NCI-H524 treated with DMSO at 0.1 percent for 48 hours (cell line): Measurements from ENCODE around the gene DGKB.
"Not testable (repeated sequence)": the region's sequence is repeated elsewhere in the genome, so short reads cannot be mapped to it uniquely, and the experiment has no call there.

Experiments
- DNase-seq: peaks from one replicate; lab custom pipeline; 2025; lab: John Stamatoyannopoulos, UW

The DGKB gene

DNA sequence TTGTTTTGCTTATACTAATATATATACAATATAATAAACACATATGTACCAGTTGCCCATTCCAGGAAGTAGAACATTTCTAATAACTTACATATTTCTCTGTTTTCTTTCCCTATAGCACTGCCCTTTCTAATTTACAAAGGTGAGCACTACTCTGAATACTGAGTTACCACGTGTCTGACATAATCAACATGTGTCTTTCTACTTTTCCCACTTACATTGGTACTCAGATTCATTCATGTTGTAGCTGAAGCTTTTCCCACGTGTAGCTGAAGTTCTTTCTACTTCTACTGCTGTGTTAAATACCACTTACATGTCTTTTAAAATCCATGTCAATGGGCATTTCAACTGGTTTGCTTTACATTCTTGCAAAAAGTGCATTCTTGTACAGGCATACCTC, 317.3 kb downstream of the DGKB start:
- no peak for DNase-seq

DNA sequence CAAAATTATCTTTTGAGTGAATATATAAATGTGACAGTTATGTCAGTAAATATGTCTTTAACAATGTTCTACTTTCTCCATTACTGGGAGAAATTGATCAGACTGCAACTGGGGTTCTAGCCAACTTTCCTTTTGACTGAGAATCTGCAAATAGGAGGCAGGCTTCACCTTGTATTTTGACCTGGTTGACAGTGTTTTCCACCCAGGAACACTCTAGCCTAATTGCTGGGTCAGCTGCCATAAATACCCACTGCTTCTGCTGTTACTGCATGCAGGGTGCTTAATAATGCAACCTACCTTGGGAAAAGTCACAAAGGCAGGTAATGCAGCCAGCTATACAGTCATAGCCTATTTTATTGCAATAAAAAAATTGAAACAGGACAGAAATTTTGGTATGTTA, 319.0 kb downstream of the DGKB start:
- no peak for DNase-seq

DNA sequence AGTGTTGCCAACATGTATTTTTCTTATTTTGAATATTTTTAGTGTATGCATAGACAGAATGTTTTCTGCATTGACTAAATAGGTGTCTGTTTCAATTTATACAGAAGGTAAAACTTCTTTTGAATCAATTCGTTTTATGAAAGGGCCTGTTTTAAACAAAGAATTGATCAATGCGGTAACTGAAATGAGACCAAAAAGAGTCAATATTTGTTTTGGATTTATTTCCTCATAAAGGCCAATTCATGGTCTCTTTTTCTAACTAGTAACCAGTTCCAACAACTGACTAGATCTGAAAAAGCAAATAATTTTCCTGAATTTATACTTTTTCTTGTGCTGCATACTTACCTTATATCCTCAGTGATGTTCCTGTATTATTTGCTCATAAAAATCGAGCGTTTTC, 320.5 kb downstream of the DGKB start:
- no peak for DNase-seq

DNA sequence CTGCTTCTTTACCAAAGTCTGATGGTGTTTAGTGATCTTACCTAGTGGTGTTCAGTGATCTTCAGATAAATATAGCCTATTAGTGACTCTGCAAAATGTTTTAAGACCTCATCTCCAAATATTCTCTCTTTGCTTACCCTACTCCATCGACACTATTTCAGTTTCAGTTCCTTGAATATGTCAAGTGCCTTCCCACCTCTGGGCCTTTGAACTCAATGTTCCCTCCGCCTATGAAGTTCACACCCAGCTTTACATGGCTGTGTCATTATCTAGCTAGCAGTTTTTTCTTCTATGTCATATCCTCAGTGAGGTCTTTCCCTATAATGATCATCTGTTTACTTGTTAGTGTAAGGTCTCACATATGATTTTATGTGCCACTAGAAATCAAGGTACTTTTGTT, 322.6 kb downstream of the DGKB start:
- DNase-seq, result no peak

DNA sequence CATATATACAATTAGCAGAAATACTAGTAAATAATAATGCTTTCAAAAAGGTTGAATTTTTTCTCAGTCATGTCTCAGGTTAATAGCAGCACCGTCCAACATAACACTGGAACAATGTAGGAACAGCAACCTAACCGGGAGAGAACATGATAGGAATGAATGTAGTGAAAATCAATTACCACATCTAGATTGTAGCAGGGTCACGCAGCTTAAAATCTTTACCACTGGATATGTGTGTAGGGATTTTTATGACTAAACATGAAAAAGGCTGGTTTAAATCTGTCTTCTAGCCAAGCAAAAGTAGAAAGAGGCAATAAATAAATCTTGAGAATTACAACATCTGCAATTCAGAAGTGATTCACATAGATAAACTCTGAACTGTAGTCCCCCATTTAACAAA, 326.0 kb downstream of the DGKB start:
- no peak for DNase-seq

DNA sequence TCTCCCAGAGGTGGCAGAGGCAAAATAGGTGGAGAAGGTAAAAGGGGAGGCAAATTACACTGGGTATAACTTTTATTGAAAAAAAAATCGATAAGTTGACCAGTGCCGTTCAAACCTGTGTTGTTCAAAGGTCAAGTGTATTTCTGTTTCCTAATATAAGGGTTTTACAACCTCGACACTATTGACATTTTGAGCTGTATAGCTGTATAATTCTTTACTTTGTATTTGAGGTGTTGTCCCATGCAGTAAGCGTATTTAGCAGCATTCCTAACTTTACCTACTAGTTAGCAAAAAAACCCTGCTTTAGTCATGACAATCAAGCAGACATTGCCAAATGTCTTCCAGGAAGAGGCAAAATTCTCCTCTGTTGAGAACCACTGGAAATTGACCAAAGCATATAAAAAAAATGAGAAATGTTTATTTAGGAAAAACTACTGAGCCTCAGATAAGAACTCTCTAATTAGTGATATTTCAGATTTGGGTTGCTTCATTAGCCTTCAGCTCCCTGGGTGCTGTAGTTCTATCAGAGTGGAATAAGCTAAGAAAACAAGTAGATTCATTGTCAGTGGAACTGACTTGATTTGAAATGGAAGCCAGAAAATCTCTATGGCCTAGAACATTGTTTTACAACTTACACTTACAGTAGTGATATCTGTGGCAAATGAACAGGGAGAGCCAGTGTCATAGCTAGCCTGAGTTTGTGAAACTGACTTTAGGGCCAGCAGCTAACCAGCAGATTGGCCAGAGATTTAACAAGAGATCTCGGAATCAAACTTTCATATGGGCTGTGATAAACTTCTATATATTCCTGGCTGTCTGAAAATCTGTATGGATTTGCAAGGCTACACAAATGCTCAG, 331.6 kb downstream of the DGKB start:
- no peak for DNase-seq

DNA sequence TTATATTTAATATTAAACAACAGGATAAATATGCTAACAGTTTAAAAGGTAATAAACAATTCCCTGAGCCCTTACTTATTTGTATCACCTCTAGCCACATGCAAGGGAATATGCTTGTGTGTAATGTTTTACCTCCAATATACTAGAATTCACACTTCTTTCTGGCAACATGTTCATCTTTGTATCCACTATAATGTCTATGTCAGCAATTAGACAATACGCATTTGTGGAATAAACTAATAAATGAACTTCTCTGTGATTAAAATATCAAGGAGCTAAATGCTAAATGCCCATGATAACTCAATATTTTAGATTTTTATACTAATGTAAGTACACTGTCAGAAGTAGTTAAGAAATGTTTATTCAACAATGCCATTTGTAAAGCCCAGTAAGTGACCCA, 350.5 kb downstream of the DGKB start:
- no peak for DNase-seq

DNA sequence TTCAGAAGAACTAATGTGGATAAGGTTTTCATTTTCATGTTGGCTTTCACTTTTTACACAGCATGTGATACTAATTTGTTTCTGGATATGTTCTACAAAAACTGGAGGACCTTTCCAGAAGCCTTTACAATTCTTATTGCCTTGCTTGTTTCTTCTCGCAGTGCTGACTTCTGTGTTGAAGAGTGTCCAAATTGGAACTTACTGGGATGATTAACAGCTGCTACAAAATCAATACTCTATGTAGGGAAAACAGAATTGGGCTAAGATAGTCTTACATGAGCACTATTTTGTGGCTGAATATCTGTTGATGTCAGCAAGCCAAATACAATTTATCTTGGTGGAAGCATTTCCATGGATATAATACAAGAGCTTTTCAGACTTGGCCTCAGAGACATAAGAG, 351.2 kb downstream of the DGKB start:
- DNase-seq, result no peak

DNA sequence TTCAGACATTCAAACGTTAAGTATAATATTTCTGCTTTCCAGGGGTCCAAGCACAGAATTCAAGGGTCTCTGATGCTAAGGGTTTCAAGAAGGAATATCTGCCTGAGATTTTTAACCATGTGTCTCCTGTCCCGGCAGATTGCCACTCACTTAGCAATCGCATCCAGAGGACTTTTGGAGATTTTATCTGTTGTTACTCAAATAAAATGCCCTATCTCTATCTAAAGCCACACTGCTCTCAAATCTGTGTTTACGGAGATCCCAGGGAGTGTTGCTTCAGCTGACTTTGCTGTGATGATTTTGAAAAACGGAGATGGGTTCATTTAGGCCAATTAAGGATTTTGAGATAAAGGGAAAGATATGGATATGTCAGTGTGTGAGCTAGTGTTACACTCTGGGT, 359.9 kb downstream of the DGKB start:
- no peak for DNase-seq

DNA sequence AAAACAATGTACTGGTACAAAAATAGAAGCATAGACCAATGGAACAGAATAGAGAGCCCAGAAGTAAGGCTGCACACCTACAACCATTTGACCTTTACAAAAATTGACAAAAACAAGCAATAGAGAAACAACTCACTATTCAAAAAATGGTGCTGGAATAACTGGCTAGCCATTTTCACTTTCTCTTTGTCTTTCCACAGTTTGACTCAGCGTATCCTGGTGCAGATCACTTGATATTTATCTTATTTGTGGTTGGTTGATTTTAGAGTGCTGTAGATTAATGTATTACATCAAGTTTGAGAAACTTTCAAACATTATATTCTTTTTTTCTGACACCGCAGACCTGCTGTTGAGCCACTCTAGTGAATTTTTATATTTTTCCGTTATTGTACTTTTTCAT, 381.4 kb downstream of the DGKB start:
- DNase-seq, result no peak

DNA sequence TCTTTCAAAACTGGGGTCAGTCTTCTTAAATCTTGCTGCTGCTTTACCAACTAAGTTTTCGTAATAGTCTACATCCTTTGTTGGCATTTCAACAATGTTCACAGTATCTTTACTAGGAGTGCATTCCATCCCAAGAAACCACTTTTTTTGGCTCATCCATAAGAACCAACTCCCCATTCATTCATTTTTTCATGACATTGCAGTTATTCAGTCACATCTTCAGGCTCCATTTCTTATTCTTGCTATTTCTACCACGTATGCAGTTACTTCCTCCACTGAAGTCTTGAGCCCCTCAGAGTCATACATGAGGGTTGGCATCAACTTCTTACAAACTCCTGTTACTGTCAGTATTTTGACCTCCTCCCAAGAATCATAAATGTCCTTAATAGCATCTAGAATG, 392.3 kb downstream of the DGKB start:
- no peak for DNase-seq

DNA sequence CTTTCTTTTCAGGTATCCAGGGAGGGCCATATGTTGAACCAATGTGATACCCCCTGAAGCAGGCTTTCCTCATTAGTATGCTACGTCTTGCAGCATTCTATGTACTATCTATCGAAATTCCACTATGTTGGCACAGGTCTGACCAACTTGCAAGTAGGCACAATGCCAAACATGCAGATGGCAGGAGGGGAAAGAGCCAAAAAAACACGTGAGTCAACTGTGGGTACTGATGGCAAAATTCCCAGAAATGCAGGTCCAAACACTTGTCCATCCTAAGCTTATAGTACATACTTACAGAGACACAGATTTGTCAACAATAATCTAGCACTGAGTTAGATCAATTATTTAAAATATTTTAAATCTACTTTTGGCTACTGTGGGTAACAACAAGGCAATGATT, 394.9 kb downstream of the DGKB start:
- peak; percentile 43 for DNase-seq

DNA sequence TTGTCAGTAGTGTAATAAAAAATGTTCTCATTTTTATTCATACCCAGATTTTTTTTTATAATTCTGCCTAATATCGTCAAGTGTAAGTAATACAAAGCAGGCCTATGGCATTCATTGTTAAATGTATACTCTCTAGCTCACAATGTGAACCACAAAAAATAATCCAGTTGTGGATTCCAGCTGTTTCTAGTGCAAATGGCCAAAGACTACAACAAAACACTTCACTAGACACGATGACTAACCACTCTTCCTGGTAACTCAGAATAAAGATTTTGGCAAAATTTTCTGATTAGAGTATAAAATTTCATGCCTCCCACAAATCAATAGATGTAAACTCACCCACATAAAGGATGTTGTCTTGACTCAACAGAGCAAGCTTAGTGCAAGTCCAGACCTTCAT, 396.6 kb downstream of the DGKB start:
- DNase-seq, result no peak

DNA sequence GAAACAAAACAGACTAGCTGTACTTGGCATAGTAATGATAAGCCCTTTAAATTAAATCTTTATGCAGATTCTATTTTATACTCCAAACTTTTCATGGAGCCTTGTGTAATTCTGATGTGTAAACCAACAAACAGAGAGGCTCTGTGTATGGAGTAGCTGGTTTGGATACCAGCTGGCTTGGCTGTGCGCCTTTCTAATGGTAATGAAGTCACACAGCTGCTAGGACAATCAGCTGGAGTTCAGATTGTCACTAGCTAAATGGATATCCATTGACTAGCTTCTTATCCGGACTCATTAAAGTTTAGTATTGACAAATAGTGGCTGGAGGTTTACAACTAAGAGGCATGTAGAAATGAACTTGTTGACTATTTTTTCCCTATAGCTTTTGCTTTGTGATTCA, 398.4 kb downstream of the DGKB start:
- DNase-seq, result no peak

DNA sequence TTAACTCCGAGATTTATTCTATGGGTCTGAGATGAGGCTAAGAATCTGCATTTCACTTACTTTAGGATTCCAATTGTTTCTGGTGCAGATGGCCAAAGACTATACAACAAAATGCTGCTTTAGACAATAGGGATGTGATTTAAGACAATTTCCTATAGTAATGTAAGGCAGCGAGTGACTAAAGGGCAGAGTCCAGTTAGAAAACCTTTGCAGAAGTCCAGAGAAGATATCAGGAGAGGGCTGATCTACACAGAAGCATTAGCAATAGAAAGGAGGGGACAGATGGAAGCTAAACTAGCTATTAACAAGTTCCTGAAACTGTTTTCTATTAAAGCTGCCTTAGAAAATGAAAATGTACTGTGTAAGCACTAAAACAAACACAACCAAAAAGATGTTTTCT, 398.9 kb downstream of the DGKB start:
- DNase-seq, result no peak

DNA sequence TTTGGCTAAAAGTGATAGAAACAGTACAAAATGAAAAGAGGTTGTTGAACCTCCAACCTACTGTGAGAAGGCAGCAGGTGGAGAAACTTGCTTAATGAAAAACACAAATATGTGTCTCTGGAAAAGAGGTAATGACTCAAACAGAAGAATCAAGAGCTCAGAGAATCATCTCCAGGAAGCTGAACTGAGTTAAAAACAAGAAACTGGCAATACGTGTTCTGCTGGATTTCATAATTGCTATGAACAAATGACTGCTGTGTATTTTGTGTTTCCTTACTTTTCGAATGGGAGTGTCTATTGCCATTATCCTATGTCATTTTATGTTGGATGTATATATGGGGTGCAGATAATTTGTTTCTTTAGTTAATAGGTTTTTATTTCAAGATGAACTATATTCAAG, 401.1 kb downstream of the DGKB start:
- no peak for DNase-seq

DNA sequence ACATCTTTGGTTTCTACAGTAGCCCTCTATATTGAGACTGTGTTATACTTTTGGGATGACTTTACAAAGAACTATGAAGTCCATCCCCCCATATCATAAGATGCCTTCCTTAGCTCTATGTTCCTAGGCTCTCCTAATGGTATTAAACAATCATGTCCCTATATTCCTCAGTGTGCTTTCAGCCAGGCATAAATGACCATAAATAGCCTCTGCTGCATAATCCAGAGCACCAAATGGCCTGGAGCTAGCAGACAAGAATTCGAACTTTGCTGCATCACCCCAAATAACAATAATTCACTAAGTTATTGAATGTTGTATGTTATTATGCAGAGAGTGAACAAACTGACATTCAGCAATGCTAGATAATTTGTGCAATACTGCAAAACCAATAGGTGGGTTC, 405.2 kb downstream of the DGKB start:
- DNase-seq, result no peak

DNA sequence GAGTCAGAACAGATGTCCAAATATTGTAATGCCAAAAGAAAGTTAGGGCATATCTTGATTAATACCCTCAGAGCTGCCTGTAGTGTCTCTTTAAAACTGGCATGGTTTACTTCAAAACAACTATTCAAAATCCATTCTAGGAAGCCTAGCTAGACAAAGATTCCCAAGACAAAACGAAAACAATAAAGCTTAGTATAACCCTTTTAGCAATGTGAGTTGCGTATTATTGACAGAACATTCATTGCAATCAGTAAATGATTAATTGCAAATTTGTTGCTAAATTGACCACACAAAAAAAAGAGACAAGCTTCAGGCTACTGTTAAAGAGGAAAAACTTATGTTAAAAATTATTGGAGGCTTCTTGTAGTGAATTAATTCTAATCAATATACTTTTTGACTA, 406.9 kb downstream of the DGKB start:
- no peak for DNase-seq

DNA sequence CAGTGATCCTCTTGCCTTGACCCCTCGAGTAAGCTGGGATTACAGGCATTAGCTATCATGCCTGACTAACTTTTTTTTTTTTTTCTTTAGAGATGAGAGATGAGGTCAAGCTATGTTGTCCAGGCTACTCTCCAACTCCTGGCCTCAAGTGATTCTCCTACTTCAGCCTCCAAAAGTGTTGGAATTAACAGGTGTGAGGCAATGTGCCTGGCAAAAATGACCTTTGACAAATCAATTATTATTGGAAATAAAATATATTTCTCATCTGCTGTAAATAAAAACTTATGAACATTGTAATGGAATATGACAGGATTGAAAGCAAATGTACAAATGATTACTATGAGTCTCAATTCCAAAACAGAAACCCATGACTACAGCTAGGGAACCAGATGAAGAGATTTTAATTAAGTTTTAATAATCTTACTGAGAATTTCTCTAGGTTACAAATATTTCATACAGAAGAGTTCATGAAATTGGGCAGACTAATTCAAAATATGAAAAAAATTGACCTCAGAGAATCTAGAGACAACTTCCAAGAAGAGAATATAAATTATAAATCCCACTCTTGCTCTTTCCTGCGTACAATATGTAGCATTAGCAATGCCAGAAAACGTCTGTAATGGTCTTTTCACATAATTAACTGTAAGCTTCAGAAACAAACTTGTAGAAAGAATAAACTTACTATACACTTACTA, 414.7 kb downstream of the DGKB start:
- no peak for DNase-seq

DNA sequence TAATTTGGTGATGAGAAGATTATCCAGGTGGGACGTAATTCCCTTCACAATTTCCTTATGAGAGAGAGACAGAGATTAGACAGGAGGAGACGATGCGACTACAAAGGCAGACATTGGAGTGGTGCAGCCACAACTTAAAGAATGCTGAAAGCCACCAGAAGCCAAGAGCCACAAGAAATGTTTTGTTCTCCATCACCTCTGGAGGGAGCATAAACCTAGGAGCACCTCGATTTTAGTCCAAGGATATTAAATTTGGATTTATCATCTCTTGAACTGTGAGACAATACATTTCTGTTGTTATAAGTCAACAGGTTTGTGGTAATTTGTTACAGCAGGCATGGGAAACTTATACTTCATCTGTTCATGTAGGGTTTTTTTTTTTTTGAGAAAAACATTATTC, 418.9 kb downstream of the DGKB start:
- DNase-seq, result no peak

DNA sequence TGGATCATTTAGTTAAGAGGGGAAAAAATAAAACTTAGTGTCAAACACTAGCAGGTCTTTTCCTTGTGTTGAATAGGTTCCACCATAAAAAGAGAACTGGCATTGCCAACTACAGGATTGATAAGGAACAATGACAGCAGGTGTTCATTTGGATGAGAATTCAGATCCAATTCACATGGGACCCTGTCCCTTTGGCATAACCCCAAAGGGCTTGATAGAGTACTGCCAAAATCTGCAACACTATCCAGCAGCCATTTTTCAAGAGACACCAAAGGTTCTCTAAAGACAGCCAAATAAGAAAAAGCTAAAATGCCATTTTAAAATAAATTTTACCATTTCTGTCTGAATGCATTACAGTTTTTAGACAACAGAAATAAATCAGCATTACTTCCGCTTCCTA, 422.3 kb downstream of the DGKB start:
- DNase-seq, result no peak

DNA sequence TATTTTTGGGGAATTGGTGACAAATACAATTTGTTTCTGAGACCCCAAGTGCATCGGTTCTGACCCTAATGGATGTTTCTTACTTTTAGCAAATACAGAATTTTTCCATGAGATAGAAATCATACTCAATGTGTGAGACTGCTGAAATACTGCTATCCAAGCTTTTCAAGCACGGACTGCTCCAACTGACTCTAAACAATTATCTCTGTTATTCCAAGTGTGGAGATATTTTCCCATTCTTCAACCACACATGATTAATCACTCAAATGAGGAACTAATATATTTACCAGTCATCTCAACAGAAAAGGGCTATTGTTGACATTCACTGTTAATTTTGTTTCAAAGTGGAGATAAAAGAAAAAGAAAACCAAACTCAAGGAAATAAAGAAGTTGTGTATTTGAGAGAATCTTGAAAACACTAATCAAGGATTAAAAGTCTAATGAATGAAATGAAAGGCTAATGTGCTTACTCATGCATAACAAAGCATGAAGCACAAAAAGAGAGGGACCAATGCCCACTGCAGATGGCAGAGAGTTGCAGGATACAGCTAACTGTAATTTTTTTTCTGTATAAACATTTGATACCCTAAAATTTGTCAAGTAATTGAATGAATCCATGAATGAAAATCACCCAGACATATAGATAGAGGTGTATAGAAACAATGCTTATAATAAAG, 423.6 kb downstream of the DGKB start:
- DNase-seq, result no peak

DNA sequence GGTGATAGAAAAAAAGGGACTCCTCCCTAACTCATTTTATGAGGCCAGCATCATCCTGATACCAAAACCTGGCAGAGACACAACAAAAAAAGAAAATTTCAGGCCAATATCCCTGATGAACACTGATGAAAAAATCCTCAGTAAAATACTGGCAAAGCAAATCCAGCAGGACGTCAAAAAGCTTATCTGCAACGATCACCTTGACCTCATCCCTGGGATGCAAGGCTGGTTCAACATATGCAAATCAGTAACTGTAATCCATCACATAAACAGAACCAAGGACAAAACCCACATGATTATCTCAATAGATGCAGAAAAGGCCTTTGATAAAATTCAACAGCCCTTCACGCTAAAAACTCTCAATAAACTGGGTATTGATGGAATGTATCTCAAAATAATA, 440.8 kb downstream of the DGKB start:
- not testable (repeated sequence) for DNase-seq
